Parathyroid adenoma (tissue), 2 donors: ENCODE data around the gene TTLL4.

ENCODE experiments used
- H2AFZ ChIP-seq: fragments of 300-600 bp; sonication (generic); one replicate; pipeline ENCODE4 v1.7.0; 2017; ENCODE audit warnings: antibody characterized with exemption, mild to moderate bottlenecking
- H3K27ac ChIP-seq: fragments of 300-600 bp; sonication (generic); one replicate; pipeline ENCODE4 v1.7.0; 2017
- H3K27me3 ChIP-seq: fragments of 300-600 bp; sonication (generic); one replicate; pipeline ENCODE4 v1.7.0; 2017; ENCODE audit warnings: low read length; ENCODE audit not compliant: control insufficient read depth, insufficient read depth
- H3K36me3 ChIP-seq: fragments of 300-600 bp; sonication (generic); one replicate; pipeline ENCODE4 v1.7.0; 2017; ENCODE audit warnings: low read length; ENCODE audit not compliant: control insufficient read depth, insufficient read depth
- H3K4me1 ChIP-seq: fragments of 300-600 bp; sonication (generic); one replicate; pipeline ENCODE4 v1.7.0; 2017; ENCODE audit warnings: control low read depth
- H3K4me2 ChIP-seq: fragments of 300-600 bp; sonication (generic); one replicate; pipeline ENCODE4 v1.7.0; 2017; ENCODE audit warnings: low read length
- H3K4me3 ChIP-seq: fragments of 300-600 bp; sonication (generic); one replicate; pipeline ENCODE4 v1.7.0; 2017; ENCODE audit warnings: low read depth, low read length
- H3K79me2 ChIP-seq: fragments of 300-600 bp; sonication (generic); one replicate; pipeline ENCODE4 v1.7.0; 2017; ENCODE audit warnings: control low read depth
- H3K9ac ChIP-seq: fragments of 300-600 bp; sonication (generic); one replicate; pipeline ENCODE4 v1.7.0; 2017; ENCODE audit warnings: mild to moderate bottlenecking
- H3K9me3 ChIP-seq: fragments of 300-600 bp; sonication (generic); one replicate; pipeline ENCODE4 v1.7.0; 2017; ENCODE audit warnings: low read length; ENCODE audit not compliant: control insufficient read depth
- TF ChIP-seq, protein P1 (sequence below): fragments of 300-600 bp; sonication (generic); IDR thresholded peaks from one replicate; pipeline ENCODE4 v1.7.0; 2017; ENCODE audit warnings: antibody characterized with exemption, mild to moderate bottlenecking
- donor health status: primary hyperparathyroidism.

The TTLL4 gene

DNA sequence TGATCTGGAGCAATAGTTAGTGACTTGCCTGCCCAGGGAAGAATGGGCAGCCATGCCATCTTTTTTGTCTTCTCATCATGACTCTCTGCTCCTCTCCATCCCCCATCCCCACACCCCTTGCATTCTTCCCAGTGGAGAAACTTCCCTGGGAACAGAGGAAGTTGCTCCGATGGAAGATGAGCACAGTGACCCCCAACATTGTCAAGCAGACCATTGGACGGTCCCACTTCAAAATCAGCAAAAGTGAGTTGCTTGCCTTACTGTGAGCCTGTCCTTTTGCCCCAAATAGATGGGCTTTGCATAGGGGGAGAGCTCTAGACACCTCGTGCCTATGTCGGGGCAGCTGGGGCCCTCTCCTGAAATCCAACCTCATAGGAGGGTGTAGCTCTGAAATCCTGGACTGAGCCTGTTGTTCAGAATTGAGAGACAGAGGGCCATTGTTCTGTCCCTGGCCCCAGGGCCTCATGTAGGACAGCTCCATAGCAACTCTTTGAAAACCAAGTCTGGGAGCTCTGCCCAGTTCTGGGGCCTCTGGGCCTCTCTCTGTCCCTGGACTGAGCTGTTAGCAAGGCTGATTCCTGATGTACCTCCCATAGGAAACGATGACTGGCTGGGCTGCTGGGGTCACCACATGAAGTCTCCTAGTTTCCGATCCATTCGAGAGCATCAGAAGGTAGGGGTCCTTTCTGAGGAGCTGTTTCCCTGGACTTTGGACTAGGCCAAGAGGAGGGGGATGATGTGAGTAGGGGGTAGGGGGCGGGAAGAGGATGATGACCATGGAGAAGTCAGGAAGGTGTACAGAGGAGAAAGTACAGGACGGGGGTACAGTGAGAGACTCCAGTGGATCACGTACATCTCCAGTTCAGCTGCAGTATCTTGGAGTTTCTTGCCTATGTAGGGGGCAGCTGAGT, 35.2 kb downstream of the TTLL4 start:
- H2AFZ ChIP-seq: no peak overlapping the region
- TF ChIP-seq, protein P1, sequence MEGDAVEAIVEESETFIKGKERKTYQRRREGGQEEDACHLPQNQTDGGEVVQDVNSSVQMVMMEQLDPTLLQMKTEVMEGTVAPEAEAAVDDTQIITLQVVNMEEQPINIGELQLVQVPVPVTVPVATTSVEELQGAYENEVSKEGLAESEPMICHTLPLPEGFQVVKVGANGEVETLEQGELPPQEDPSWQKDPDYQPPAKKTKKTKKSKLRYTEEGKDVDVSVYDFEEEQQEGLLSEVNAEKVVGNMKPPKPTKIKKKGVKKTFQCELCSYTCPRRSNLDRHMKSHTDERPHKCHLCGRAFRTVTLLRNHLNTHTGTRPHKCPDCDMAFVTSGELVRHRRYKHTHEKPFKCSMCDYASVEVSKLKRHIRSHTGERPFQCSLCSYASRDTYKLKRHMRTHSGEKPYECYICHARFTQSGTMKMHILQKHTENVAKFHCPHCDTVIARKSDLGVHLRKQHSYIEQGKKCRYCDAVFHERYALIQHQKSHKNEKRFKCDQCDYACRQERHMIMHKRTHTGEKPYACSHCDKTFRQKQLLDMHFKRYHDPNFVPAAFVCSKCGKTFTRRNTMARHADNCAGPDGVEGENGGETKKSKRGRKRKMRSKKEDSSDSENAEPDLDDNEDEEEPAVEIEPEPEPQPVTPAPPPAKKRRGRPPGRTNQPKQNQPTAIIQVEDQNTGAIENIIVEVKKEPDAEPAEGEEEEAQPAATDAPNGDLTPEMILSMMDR: no peak
- no peaks in the 10 kb centered on the region for H3K79me2 ChIP-seq
- H3K27ac ChIP-seq: no peak overlapping the region
- no peak overlapping the region for H3K4me2 ChIP-seq
- no peaks in the 10 kb centered on the region for H3K27me3 ChIP-seq
- no peak overlapping the region for H3K4me3 ChIP-seq
- H3K9me3 ChIP-seq: no peaks in the 10 kb centered on the region
- H3K36me3 ChIP-seq: no peaks in the 10 kb centered on the region
- no peak overlapping the region for H3K9ac ChIP-seq
- H3K4me1 ChIP-seq: no peaks in the 10 kb centered on the region

DNA sequence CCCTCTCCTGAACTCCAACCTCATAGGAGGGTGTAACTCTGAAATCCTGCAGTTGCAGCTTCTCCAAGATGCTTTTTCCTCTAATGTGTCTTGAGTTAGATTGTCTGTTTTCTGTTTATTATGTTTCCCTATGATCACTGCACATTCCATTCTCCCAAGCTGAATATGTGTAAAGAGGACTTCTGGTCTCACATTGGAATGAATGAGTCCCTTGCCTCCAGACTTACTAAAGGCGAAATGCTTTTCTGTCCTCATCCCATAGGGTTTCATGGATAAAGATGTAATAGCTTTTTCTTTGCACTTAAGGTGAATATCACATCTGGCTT, 35.8 kb downstream of the TTLL4 start:
- TF ChIP-seq, protein P1: no peak
- Histone ChIP-seq H3K27ac (no peak overlapping the region), H3K4me2 (no peak overlapping the region), H3K79me2 (no peaks in the 10 kb centered on the region), H3K27me3 (no peaks in the 10 kb centered on the region), H3K4me1 (no peaks in the 10 kb centered on the region), H3K9ac (no peak overlapping the region), H2AFZ (no peak overlapping the region), H3K36me3 (no peaks in the 10 kb centered on the region), H3K9me3 (no peaks in the 10 kb centered on the region), H3K4me3 (no peak overlapping the region)

DNA sequence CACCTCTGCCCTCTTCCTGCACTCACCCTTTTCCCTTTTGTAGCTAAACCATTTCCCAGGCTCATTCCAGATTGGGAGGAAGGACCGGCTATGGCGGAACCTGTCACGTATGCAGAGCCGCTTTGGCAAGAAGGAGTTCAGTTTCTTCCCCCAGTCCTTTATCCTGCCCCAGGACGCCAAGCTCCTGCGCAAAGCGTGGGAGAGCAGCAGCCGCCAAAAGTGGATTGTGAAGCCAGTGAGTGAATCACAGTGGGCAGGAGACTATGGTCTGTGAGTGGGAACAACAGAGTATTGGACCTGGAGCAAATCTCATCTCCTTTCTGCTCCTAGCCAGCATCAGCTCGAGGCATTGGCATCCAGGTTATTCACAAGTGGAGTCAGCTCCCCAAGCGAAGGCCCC, 36.3 kb downstream of the TTLL4 start:
- Histone ChIP-seq H3K27me3 (no peaks in the 10 kb centered on the region), H3K9ac (no peak overlapping the region), H2AFZ (no peak overlapping the region), H3K4me3 (no peak overlapping the region), H3K27ac (no peak overlapping the region), H3K36me3 (no peaks in the 10 kb centered on the region), H3K9me3 (no peaks in the 10 kb centered on the region), H3K4me1 (no peaks in the 10 kb centered on the region), H3K79me2 (no peaks in the 10 kb centered on the region), H3K4me2 (no peak overlapping the region)
- TF ChIP-seq, protein P1: no peak

DNA sequence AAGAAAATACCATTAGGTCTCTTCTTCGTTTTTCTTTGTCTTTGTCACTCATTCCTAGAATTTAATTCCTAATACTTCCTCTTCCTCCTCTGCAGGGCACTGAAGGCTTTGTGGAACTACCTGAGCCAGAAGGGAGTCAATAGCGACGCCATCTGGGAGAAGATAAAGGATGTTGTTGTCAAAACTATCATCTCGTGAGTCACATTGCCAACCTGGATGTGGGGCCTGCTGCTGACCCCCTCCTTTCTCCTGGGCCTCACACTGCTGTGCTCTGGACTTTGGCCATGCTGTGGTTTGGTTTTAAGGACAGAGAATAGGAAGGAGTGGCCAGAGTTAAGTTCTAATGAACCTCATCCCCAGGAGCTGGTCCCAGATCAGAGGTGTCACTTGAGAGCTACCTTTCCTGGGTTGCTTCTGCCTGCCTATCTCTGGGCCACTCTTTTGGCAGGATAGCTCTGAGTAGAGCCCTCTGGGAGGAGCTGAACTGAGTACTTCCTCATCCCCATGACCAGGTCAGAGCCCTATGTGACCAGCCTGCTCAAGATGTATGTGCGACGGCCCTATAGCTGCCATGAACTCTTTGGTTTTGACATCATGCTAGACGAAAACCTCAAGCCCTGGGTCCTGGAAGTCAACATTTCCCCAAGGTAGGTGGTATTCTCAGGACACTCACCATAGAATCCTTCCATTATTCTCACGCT, 38.3 kb downstream of the TTLL4 start:
- Histone ChIP-seq H3K4me3 (no peak overlapping the region), H2AFZ (no peak overlapping the region), H3K9ac (no peak overlapping the region), H3K9me3 (no peaks in the 10 kb centered on the region), H3K79me2 (no peaks in the 10 kb centered on the region), H3K27ac (no peak overlapping the region), H3K4me1 (no peaks in the 10 kb centered on the region), H3K4me2 (no peak overlapping the region), H3K36me3 (no peaks in the 10 kb centered on the region), H3K27me3 (no peaks in the 10 kb centered on the region)
- TF ChIP-seq, protein P1: no peak
